Activated CD8-positive, alpha-beta memory T cell treated with anti-CD3 and anti-CD28 coated beads, Interleukin-2, amount 50 U/mL, for 24 hours (primary cell): ENCODE data around the gene ST6GALNAC4.

Experiments
- DNase-seq: peaks from one replicate; pipeline ENCODE4 v3.0.0-alpha.2; 2020; ENCODE audit errors: extremely low read depth

Gene ST6GALNAC4

GRCh38 chr9:127912296-127912695 is 4.5 kb downstream of the ST6GALNAC4 start:
- DNase-seq = no peak

GRCh38 chr9:127910613-127911205 is 6.1 kb downstream of the ST6GALNAC4 start:
- DNase-seq = no peak

- DNase-seq = no peak
These were observed 7.0 kb downstream of the ST6GALNAC4 start for GRCh38 chr9:127909839-127910273.

GRCh38 chr9:127908660-127908926 is 8.2 kb downstream of the ST6GALNAC4 start:
- no peak for DNase-seq

- no peak for DNase-seq
These were observed 8.8 kb downstream of the ST6GALNAC4 start for GRCh38 chr9:127907867-127908659.

GRCh38 chr9:127905788-127906191 is 11.1 kb downstream of the ST6GALNAC4 start:
- DNase-seq = no peak

- no peak for DNase-seq
These were observed 11.7 kb downstream of the ST6GALNAC4 start for GRCh38 chr9:127905004-127905728.

- DNase-seq = no peak
These were observed 12.3 kb downstream of the ST6GALNAC4 start for GRCh38 chr9:127904561-127905003.

GRCh38 chr9:127903557-127904475 is 13.0 kb downstream of the ST6GALNAC4 start:
- DNase-seq = no peak

- DNase-seq = no peak
These were observed 17.5 kb downstream of the ST6GALNAC4 start, which contains the start of gene ST6GALNAC6 for GRCh38 chr9:127899128-127899943. Gene ST6GALNAC6, minus strand, starts transcription at chr9:127899603. Its CDS starts 1,622 bp downstream, at chr9:127897981.

- DNase-seq = no peak
These were observed 18.3 kb downstream of the ST6GALNAC4 start for GRCh38 chr9:127898433-127899127.

- DNase-seq = no peak
These were observed 19.6 kb downstream of the ST6GALNAC4 start for GRCh38 chr9:127897193-127897692.

GRCh38 chr9:127896395-127897192 is 20.2 kb downstream of the ST6GALNAC4 start:
- DNase-seq = no peak

GRCh38 chr9:127895811-127896210 is 21.0 kb downstream of the ST6GALNAC4 start:
- DNase-seq = no peak

- no peak for DNase-seq
These were observed 23.4 kb downstream of the ST6GALNAC4 start for GRCh38 chr9:127893392-127893791.

- DNase-seq = no peak
These were observed 24.0 kb downstream of the ST6GALNAC4 start for GRCh38 chr9:127892831-127893230.

- no peak for DNase-seq
These were observed 26.8 kb downstream of the ST6GALNAC4 start for GRCh38 chr9:127890053-127890452.

GRCh38 chr9:127887792-127888191 is 29.0 kb downstream of the ST6GALNAC4 start:
- no peak for DNase-seq

- DNase-seq = no peak
These were observed 30.4 kb downstream of the ST6GALNAC4 start for GRCh38 chr9:127886401-127886972.
